Hematopoietic multipotent progenitor cell treated with erythropoietin and hydrocortisone succinate and interleukin-3 and kit ligand, for 6 days (in vitro differentiated cells): Measurements from ENCODE around the gene RBFOX2.

ENCODE experiments used
- DNase-seq: peaks from one replicate; pipeline ENCODE4 v3.0.0-alpha.2; 2015

RBFOX2 gene

DNA sequence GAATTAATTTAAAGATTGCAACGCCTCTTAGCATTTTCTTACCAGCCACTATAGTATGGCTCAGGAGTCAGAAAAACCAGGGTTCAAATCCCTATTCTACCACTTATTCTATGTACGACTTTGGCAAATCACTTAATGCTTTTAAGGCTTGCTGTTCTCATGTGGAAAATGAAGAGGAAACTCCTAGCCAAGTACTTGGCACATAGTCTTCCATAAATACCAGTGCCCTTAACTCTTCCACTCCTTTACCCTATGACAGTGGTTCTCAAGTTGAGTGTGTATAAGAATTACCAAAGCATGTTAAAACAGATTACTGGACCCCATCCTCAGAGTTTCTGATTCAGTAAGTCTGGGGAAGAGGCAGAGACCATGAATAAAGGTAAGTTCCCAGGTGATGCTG lies 107.6 kb downstream of the RBFOX2 start:
- DNase-seq = no peak

GRCh38 chr22:35919002-35919542 lies 109.6 kb downstream of the RBFOX2 start:
- DNase-seq = no peak

DNA sequence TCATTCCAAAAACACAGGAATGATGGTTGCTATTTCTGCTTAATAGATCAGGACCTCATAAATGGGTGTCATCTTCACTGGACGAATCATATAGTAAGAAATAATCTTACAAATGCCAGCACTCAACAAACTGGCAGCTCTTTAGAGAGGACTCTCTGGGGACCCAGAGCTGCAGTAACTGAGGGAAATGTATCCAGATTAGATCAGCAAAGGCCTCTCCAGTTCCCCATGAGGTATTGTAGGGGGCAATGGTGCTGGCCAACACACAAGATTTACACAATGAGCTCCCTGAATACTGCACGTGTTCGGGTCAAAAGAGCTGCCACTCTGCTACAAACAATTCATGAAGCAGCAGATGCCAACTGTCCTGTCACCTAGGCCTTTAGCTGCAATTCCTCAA lies 110.2 kb downstream of the RBFOX2 start:
- peak; percentile 18 for DNase-seq

- no peak for DNase-seq
These were observed 111.0 kb downstream of the RBFOX2 start for GRCh38 chr22:35917651-35918050.

DNA sequence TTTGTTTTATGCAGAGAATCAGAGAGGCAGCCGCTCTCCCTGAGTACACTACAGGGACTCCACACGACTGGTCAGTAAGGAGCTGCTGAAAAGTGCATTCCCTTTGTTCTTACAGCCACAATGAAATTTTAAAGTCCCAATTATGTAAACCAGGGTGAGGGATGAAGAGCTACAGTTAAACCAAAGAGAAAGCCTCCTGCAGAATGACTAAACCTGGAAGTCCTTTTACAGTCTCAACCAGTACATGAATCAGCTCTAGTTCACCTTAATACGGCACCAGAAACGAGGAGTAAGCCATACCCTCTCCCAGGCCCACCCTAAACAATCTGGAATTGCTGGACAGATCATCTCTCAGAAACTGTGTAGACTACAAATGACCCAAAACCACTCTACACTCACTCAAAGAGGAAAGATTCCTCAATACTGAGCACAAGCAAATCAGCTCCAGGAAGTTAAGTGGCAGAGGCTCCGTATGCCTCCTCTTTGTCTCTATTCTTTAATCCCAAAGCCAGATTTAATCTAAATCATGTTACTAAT lies 113.1 kb downstream of the RBFOX2 start:
- no peak for DNase-seq

DNA sequence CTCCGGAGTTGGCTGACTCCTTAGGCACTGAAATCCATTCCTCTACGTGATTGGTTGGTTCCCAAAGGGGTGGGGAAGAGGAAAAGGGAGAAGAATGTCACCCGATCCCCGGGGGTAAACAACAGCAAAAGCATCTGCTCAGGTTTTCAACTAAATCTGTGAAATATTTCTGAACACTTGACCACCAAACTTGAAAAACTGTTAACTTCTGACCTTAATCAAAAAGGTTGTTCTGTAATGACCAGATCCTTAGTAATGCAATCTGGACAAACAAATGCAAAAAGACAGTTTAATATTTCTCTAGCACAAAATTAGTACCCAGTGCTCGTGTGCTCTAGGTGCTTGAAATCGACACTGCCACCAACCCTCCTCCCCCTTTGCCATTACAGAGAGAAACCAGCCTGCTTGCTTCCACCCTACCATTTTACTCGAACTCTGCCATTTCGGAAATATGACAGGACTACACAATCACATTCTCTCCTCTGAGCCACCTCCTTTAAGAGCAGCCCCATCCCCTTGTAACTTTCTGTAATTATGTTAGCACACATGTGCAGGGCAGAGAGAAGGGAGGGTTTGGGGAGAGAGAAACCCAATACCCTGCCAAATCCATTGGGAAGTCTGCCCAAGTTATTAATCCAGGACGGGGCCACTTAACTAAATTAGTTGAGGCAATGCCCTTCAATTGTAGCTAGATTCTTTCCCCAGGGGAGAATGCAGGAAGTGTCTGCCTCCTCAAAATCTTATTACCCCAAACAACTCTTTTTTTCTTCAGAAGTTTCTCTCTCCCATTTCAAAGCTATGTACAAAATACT lies 113.8 kb downstream of the RBFOX2 start:
- peak; percentile 81 for DNase-seq

- DNase-seq = no peak
These were observed 114.3 kb downstream of the RBFOX2 start for GRCh38 chr22:35914357-35914664.

DNA sequence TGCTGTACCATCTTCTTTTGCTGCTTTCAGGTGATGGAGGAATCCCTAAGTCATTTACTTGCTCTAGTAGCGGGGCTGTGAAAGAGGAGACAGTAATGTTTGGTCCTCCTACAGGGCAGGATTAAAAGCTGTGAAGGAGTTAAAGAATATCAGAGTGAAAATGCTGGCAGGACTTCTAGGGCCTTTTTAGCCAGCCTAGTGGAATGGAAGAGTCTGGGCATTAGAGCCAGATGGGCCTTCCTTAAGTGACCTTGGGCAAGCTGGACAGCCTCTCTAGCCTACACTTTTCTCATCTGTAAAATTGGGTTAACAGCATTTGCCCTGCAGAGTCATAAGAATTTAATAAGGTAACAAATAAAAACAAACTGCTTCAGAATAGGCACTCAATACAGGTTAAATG lies 114.7 kb downstream of the RBFOX2 start:
- no peak for DNase-seq

DNA sequence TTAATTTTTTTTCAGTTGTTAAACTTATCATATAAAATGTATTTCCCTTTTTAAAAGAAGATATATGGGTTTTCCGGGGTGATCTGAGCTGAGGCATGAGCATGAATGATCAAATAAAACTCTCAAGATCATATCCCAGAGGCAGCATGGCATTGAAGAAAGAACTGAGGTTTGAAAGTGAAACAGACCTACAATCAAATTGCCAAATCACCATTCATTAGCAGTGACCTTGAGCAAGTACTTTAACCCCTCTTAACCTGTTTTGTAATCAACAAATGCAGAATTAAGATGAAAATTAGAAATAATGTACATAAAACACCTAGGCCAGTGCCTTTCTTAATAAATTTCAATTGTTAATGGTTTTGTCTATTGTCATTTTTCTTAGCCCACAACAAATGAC lies 116.0 kb downstream of the RBFOX2 start:
- DNase-seq = peak; percentile 18

- no peak for DNase-seq
These were observed 116.7 kb downstream of the RBFOX2 start for GRCh38 chr22:35911877-35912276.

GRCh38 chr22:35910926-35911325 lies 117.7 kb downstream of the RBFOX2 start:
- no peak for DNase-seq

DNA sequence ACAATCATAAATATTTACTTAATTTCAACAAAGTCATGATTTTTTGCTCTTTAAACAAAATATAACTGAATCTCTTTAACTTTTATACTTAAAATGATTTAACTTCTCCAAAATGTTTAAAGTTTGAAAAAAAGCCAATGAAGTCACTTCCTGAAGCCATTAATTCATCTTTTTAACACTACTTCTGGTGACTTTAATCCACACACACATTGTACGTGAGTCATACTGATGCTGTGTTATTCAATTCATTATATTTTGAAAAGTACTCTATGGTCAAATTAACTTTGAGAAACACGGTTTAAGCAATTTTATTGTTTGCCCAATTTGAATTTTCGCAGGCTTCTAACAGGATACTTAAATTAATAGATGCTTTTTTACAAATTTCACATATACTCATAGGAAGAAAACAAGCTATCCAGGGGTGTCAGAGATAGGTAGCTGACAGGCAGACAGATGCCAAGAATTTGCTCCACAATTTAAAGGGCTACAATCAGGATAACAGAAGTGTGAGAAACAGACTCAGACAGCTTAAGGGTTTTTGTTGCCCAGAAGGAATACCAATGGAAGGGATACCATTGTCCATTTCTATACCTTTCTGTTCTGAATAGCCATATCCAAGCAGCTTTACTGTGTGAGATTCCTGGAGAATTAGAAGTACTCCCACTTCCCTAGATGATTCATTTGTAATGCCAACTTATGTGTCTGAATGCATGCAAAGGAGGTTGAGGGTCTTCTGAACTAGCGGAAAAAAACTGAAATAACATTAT lies 118.4 kb downstream of the RBFOX2 start:
- DNase-seq = no peak

GRCh38 chr22:35905894-35906293 lies 122.7 kb downstream of the RBFOX2 start:
- DNase-seq = no peak

- no peak for DNase-seq
These were observed 123.9 kb downstream of the RBFOX2 start for GRCh38 chr22:35904752-35905151.

- DNase-seq = no peak
These were observed 124.3 kb downstream of the RBFOX2 start for GRCh38 chr22:35904336-35904692.

DNA sequence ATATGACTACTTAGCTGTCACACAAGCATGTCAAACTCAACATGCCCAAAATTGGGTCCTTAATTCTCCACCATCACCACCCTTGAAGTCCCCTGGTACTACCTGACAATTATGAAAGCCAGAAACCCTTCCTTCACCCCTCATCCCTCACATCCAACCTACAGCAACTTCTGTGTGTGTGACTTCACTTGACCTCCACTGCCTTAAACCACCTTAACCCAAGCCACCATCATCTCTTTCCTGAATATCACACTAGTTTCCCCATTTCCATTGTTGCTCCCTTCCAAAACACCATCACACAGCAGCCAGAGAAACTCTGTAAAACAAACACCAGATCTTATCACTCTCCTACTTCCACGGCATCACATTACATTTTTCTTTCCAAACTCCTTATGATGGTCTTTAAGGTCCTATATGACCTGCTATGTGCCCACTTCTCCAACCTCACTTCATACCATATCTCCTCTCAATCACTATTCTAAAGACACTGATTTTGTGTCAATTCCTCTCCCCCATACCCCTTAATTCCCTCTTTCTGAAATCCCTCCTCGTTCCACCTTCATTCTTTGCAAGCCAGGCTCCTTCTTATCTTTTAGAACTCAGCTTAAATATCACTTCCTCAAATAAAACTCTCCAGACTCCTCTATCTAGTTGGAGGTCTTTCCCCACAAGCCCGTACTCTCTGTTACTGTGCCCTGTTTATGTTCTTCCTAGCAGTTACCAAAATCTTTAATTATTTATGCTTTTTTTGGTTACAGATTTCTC lies 124.9 kb downstream of the RBFOX2 start:
- DNase-seq = peak; percentile 30

GRCh38 chr22:35900483-35901168 lies 128.0 kb downstream of the RBFOX2 start:
- DNase-seq = peak; percentile 42

- peak; percentile 18 for DNase-seq
These were observed 128.9 kb downstream of the RBFOX2 start for GRCh38 chr22:35899736-35900135.

DNA sequence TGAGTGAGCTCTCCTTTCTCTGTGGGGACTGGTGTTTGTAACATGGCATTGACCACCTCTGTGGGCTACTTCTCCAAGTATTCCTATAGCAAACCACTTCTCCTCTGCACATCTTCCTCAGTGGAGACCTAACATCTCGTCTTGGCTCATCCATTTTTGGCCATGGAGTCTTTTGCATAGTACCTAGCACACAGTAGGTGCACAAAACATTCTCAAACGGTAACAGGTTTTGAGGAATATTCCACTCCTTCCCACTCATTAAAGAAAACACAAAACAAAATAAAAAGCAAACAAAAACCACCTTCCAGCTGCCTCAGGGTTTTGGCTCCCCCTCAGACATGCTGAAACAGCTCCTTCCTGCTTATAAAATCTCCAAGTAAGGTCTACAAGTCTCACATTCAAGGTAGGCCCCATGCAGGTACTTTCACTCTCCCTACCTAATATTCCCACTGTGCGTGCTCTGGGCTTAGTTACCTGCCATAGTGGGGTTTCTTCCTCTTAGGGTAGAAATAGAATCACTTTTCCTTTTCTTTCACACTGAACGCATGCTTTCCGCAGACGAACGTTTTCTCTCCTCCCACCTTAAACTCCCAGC lies 132.4 kb downstream of the RBFOX2 start:
- no peak for DNase-seq

DNA sequence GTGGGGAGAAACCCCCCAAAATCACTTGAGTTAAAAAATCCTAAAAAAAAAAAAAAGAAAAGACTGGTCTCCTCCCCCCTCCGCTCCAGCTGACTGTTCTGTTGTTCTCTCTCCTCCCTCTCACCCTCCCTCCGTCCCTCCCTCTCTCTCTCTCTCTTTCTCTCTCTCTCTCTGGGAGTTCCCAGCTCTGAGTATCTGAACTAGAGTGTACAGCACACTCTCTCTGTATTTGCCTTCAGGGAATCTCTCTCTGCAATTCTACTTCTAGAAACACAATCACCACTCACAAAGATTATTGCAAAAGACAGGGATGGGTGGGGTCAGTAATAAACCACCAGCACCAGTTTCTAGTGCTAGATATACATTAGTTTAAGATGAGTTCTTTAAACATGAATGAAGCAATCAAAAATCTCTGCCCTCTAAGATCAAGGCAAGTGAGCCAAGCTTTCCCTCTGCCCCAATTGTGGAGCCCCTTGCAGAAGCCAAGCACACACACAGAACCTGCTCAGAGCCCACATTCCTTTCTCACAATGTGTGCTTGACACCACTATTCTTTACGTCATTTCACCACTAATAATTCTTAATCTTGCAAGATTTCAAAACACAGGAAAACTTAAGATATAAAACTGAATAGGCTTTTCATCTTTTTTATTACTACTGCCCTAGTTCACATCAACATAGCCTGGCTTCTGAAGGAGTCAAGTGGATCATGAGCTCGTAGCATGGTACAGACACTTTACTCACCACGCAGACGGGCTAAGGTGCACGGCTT lies 133.5 kb downstream of the RBFOX2 start:
- DNase-seq = peak; percentile 50

DNA sequence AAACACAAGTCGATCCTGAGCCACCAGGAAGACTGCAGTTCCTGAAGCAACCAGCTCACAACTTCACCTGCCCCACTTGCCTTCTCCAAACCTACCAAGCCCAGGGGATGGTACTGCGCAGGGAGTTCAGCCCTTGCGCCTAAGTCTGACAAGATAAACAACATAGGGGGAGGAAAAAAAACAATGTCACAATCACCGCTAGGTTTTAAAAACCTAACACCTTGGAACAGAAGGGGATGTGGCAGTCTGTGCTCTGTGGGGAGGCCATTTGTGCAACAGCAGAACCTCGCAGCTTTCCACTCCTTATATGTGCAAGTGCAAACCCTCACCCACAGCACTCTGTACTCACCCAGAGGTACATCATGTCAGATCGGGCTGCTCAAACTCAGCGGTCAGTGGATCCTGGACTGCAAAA lies 134.2 kb downstream of the RBFOX2 start:
- DNase-seq = no peak
